ENCODE results near the gene SHBG. TPM values are rescaled to one million over a fixed set of nuclear protein-coding genes. Genes with fewer than 3 reads are reported as not detected.

Gene SHBG
- total RNA-seq, 2 experiments from 2014 or later = not detected

DNA sequence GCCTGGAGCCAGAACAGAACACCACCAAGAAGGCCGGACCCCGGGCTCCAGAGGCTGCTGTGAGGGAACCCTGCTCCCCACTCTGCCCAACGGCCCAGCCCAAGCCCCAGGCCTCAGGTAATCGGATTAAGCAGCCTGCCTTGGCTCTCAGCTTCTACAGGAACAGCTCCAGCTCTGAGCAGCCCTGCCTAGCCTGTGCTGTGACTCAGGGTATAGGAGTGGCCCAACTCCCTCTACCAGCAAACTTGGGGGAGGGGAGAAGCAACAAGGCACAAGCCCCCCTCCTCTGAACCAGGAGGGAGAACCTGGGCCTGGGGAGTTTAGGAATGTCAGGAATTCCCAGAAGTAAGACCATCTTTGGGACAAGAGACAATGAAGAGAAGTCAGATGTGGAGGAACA lies 39.2 kb upstream of the SHBG start:
- ATAC-seq (ENCODE audit: poor library complexity) (no peak), DNase-seq (no peak)
- Histone ChIP-seq H3K9me3 (ENCODE audit: control insufficient read depth in 1 of 2, insufficient read depth in 1 of 2, low read length in 2 of 2) (no peaks in the 10 kb centered on the region), H3K27ac (ENCODE audit: low read depth in 1 of 2, low read length in 2 of 2) (no peak overlapping the region), H3K4me1 (ENCODE audit: insufficient read depth, low read length) (peaks cover 17% of the 10 kb centered on the region), H3K36me3 (ENCODE audit: insufficient read depth, low read length) (peaks cover 75% of the 10 kb centered on the region), H3K4me3 (ENCODE audit: low read length) (no peak overlapping the region), H3K27me3 (ENCODE audit: control insufficient read depth in 1 of 2, insufficient read depth in 2 of 2, low read length in 2 of 2) (no peaks in the 10 kb centered on the region)
- Mint-ChIP-seq H3K4me3 (no peak overlapping the region), H3K4me1 (ENCODE audit: low read depth) (no peaks in the 10 kb centered on the region), H3K9me3 (no peaks in the 10 kb centered on the region), H3K36me3 (ENCODE audit: low read depth) (peaks cover 61% of the 10 kb centered on the region), H3K27ac (no peak overlapping the region), H3K27me3 (no peaks in the 10 kb centered on the region)
- TF ChIP-seq, protein P1, sequence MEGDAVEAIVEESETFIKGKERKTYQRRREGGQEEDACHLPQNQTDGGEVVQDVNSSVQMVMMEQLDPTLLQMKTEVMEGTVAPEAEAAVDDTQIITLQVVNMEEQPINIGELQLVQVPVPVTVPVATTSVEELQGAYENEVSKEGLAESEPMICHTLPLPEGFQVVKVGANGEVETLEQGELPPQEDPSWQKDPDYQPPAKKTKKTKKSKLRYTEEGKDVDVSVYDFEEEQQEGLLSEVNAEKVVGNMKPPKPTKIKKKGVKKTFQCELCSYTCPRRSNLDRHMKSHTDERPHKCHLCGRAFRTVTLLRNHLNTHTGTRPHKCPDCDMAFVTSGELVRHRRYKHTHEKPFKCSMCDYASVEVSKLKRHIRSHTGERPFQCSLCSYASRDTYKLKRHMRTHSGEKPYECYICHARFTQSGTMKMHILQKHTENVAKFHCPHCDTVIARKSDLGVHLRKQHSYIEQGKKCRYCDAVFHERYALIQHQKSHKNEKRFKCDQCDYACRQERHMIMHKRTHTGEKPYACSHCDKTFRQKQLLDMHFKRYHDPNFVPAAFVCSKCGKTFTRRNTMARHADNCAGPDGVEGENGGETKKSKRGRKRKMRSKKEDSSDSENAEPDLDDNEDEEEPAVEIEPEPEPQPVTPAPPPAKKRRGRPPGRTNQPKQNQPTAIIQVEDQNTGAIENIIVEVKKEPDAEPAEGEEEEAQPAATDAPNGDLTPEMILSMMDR (IDR thresholded peaks at IDR 0.05) = no peak
- CTCF ChIA-PET = interaction anchor here (0.6 kb wide), 1 partner anchor 38 kb away, joined by 4 read pairs; no protein-coding TSS in a partner anchor
- intact Hi-C loops (cut with DNase I, micrococcal nuclease) = loop anchor here (2.0 to 5.0 kb wide), 4 partner anchors 20 to 546 kb away; partner anchors contain the start of genes FGF11 (in 1 of the 2), SLC16A11 (in 1 of the 2) and TMEM102 (in 1 of the 2)
- POLR2A ChIA-PET = interaction anchor here (2.5 kb wide), 1 partner anchor 17 kb away, joined by 16 read pairs; no protein-coding TSS in a partner anchor

- no peak overlapping the region for H3K27ac Mint-ChIP-seq
- no peak overlapping the region for H3K4me3 Mint-ChIP-seq
- ATAC-seq (ENCODE audit: poor library complexity) (no peak), DNase-seq (no peak)
- no peaks in the 10 kb centered on the region for H3K9me3 Mint-ChIP-seq
- ChIA-PET CTCF (interaction anchor here (1.3 kb wide), 1 partner anchor 23 kb away, joined by 4 read pairs; the partner anchor contains the start of gene FXR2), POLR2A (no interaction called here)
- H3K4me1 ChIP-seq (ENCODE audit: insufficient read depth, low read length) = peaks cover 14% of the 10 kb centered on the region
- intact Hi-C loops (cut with DNase I, micrococcal nuclease) = loop anchor here (2.0 to 5.0 kb wide), 4 partner anchors 19 to 547 kb away; partner anchors contain the start of genes FGF11 (in 1 of the 2), SLC16A11 (in 1 of the 2) and TMEM102 (in 1 of the 2)
- H3K4me1 Mint-ChIP-seq (ENCODE audit: low read depth) = no peaks in the 10 kb centered on the region
- no peaks in the 10 kb centered on the region for H3K27me3 ChIP-seq (ENCODE audit: control insufficient read depth in 1 of 2, insufficient read depth in 2 of 2, low read length in 2 of 2)
- no peaks in the 10 kb centered on the region for H3K9me3 ChIP-seq (ENCODE audit: control insufficient read depth in 1 of 2, insufficient read depth in 1 of 2, low read length in 2 of 2)
- no peak overlapping the region for H3K27ac ChIP-seq (ENCODE audit: low read depth in 1 of 2, low read length in 2 of 2)
- H3K36me3 Mint-ChIP-seq (ENCODE audit: low read depth) = peaks cover 68% of the 10 kb centered on the region
- H3K4me3 ChIP-seq (ENCODE audit: low read length) = no peak overlapping the region
- no peaks in the 10 kb centered on the region for H3K27me3 Mint-ChIP-seq
- peaks cover 78% of the 10 kb centered on the region for H3K36me3 ChIP-seq (ENCODE audit: insufficient read depth, low read length)
- TF ChIP-seq, protein P1 (IDR thresholded peaks at IDR 0.05) = no peak
Measured at GRCh38 chr17:7591596-7591995, 38.3 kb upstream of the SHBG start.

- peaks cover 78% of the 10 kb centered on the region for H3K36me3 ChIP-seq (ENCODE audit: insufficient read depth, low read length)
- H3K36me3 Mint-ChIP-seq (ENCODE audit: low read depth) = peaks cover 71% of the 10 kb centered on the region
- H3K27ac ChIP-seq (ENCODE audit: low read depth in 1 of 2, low read length in 2 of 2) = no peak overlapping the region
- no peak for ATAC-seq (ENCODE audit: poor library complexity)
- intact Hi-C loops (cut with DNase I, micrococcal nuclease) = loop anchor here (5.0 kb wide), 2 partner anchors 155 to 315 kb away; partner anchors contain the start of genes FGF11 (in 1 of the 2) and TMEM102 (in 1 of the 2)
- peaks cover 14% of the 10 kb centered on the region for H3K4me1 ChIP-seq (ENCODE audit: insufficient read depth, low read length)
- no peak overlapping the region for H3K4me3 Mint-ChIP-seq
- H3K9me3 Mint-ChIP-seq = no peaks in the 10 kb centered on the region
- no peaks in the 10 kb centered on the region for H3K4me1 Mint-ChIP-seq (ENCODE audit: low read depth)
- H3K27ac Mint-ChIP-seq = no peak overlapping the region
- DNase-seq = no peak
- no peaks in the 10 kb centered on the region for H3K27me3 ChIP-seq (ENCODE audit: control insufficient read depth in 1 of 2, insufficient read depth in 2 of 2, low read length in 2 of 2)
- POLR2A ChIA-PET = interaction anchor here (1.4 kb wide), 1 partner anchor 9 kb away, joined by 4 read pairs; the partner anchor contains the start of gene MPDU1
- no peaks in the 10 kb centered on the region for H3K27me3 Mint-ChIP-seq
- TF ChIP-seq, protein P1 (IDR thresholded peaks at IDR 0.05) = no peak
- H3K4me3 ChIP-seq (ENCODE audit: low read length) = no peak overlapping the region
- CTCF ChIA-PET = interaction anchor here (1.3 kb wide), 1 partner anchor 22 kb away, joined by 4 read pairs; the partner anchor contains the start of gene FXR2
- H3K9me3 ChIP-seq (ENCODE audit: control insufficient read depth in 1 of 2, insufficient read depth in 1 of 2, low read length in 2 of 2) = no peaks in the 10 kb centered on the region
Measured at GRCh38 chr17:7592422-7593021, 37.4 kb upstream of the SHBG start.
